ENCODE results near the gene BMAL2.

Gene BMAL2

GRCh38 chr12:27332714-27333402, at the start of gene BMAL2:
TSS of gene BMAL2 (plus strand) at chr12:27332836. CDS start at chr12:27333073, 237 bp downstream.
- peak; percentile 20 to 57 for DNase-seq (ENCODE audit: low spot score in 2 of 2)
- peak; percentile 58 for ATAC-seq (ENCODE audit: low read depth)
- peaks cover 20% of the 10 kb centered on the region for H3K4me1 Mint-ChIP-seq
- H3K27ac Mint-ChIP-seq = peak within 1 kb of the TSS; percentile 87
- H3K27me3 Mint-ChIP-seq = peaks cover 15% of the 10 kb centered on the region
- no peaks in the 10 kb centered on the region for H3K36me3 Mint-ChIP-seq
- peak within 1 kb of the TSS; percentile 96 for H3K4me3 Mint-ChIP-seq
- H3K9me3 Mint-ChIP-seq = no peaks in the 10 kb centered on the region

- Mint-ChIP-seq H3K27me3 (no peaks in the 10 kb centered on the region), H3K27ac (no peak overlapping the region), H3K9me3 (no peaks in the 10 kb centered on the region), H3K4me1 (peaks cover 14% of the 10 kb centered on the region), H3K36me3 (peaks cover 8% of the 10 kb centered on the region), H3K4me3 (no peak overlapping the region)
- no peak for DNase-seq (ENCODE audit: low spot score in 2 of 2)
- no peak for ATAC-seq (ENCODE audit: low read depth)
Measured at GRCh38 chr12:27284021-27284420, 48.6 kb upstream of the BMAL2 start.

GRCh38 chr12:27284751-27285150, 47.9 kb upstream of the BMAL2 start:
- Mint-ChIP-seq H3K27ac (no peak overlapping the region), H3K27me3 (no peaks in the 10 kb centered on the region), H3K9me3 (no peaks in the 10 kb centered on the region), H3K4me1 (peaks cover 17% of the 10 kb centered on the region), H3K4me3 (no peak overlapping the region), H3K36me3 (peaks cover 8% of the 10 kb centered on the region)
- DNase-seq (ENCODE audit: low spot score in 2 of 2) (no peak), ATAC-seq (ENCODE audit: low read depth) (no peak)

GRCh38 chr12:27285403-27285802, 47.2 kb upstream of the BMAL2 start:
- no peaks in the 10 kb centered on the region for H3K27me3 Mint-ChIP-seq
- ATAC-seq (ENCODE audit: low read depth) (no peak), DNase-seq (ENCODE audit: low spot score in 2 of 2) (no peak)
- H3K4me1 Mint-ChIP-seq = peaks cover 21% of the 10 kb centered on the region
- H3K4me3 Mint-ChIP-seq = no peak overlapping the region
- no peak overlapping the region for H3K27ac Mint-ChIP-seq
- no peaks in the 10 kb centered on the region for H3K9me3 Mint-ChIP-seq
- H3K36me3 Mint-ChIP-seq = peaks cover 8% of the 10 kb centered on the region

- Mint-ChIP-seq H3K36me3 (peaks cover 9% of the 10 kb centered on the region), H3K27me3 (no peaks in the 10 kb centered on the region), H3K4me3 (no peak overlapping the region), H3K9me3 (no peaks in the 10 kb centered on the region), H3K4me1 (peaks cover 29% of the 10 kb centered on the region), H3K27ac (no peak overlapping the region)
- ATAC-seq (ENCODE audit: low read depth) = no peak
- DNase-seq (ENCODE audit: low spot score in 2 of 2) = no peak
Measured at GRCh38 chr12:27289414-27289813, 43.2 kb upstream of the BMAL2 start.

GRCh38 chr12:27290501-27291168, 42.0 kb upstream of the BMAL2 start:
- Mint-ChIP-seq H3K4me1 (peaks cover 27% of the 10 kb centered on the region), H3K27me3 (no peaks in the 10 kb centered on the region), H3K27ac (peak overlapping the region; percentile 24), H3K36me3 (peaks cover 9% of the 10 kb centered on the region), H3K4me3 (no peak overlapping the region), H3K9me3 (no peaks in the 10 kb centered on the region)
- no peak for DNase-seq (ENCODE audit: low spot score in 2 of 2)
- no peak for ATAC-seq (ENCODE audit: low read depth)

- DNase-seq (ENCODE audit: low spot score in 2 of 2) = no peak
- H3K36me3 Mint-ChIP-seq = peaks cover 9% of the 10 kb centered on the region
- H3K4me3 Mint-ChIP-seq = no peak overlapping the region
- no peak for ATAC-seq (ENCODE audit: low read depth)
- no peaks in the 10 kb centered on the region for H3K27me3 Mint-ChIP-seq
- peaks cover 29% of the 10 kb centered on the region for H3K4me1 Mint-ChIP-seq
- no peak overlapping the region for H3K27ac Mint-ChIP-seq
- no peaks in the 10 kb centered on the region for H3K9me3 Mint-ChIP-seq
Measured at GRCh38 chr12:27291862-27292261, 40.8 kb upstream of the BMAL2 start.

GRCh38 chr12:27292718-27293117, 39.9 kb upstream of the BMAL2 start:
- Mint-ChIP-seq H3K36me3 (peaks cover 9% of the 10 kb centered on the region), H3K27me3 (no peaks in the 10 kb centered on the region), H3K27ac (no peak overlapping the region), H3K9me3 (no peaks in the 10 kb centered on the region), H3K4me3 (no peak overlapping the region), H3K4me1 (peaks cover 27% of the 10 kb centered on the region)
- ATAC-seq (ENCODE audit: low read depth) = no peak
- DNase-seq (ENCODE audit: low spot score in 2 of 2) = no peak

- no peak for DNase-seq (ENCODE audit: low spot score in 2 of 2)
- H3K27me3 Mint-ChIP-seq = no peaks in the 10 kb centered on the region
- peak overlapping the region; percentile 31 for H3K27ac Mint-ChIP-seq
- H3K9me3 Mint-ChIP-seq = no peaks in the 10 kb centered on the region
- no peak overlapping the region for H3K4me3 Mint-ChIP-seq
- peaks cover 14% of the 10 kb centered on the region for H3K36me3 Mint-ChIP-seq
- no peak for ATAC-seq (ENCODE audit: low read depth)
- peaks cover 26% of the 10 kb centered on the region for H3K4me1 Mint-ChIP-seq
Measured at GRCh38 chr12:27293463-27293862, 39.2 kb upstream of the BMAL2 start.

GRCh38 chr12:27296674-27297073, 36.0 kb upstream of the BMAL2 start:
- peaks cover 10% of the 10 kb centered on the region for H3K4me1 Mint-ChIP-seq
- H3K4me3 Mint-ChIP-seq = no peak overlapping the region
- ATAC-seq (ENCODE audit: low read depth) = no peak
- no peaks in the 10 kb centered on the region for H3K27me3 Mint-ChIP-seq
- no peak for DNase-seq (ENCODE audit: low spot score in 2 of 2)
- H3K9me3 Mint-ChIP-seq = no peaks in the 10 kb centered on the region
- peaks cover 23% of the 10 kb centered on the region for H3K36me3 Mint-ChIP-seq
- H3K27ac Mint-ChIP-seq = no peak overlapping the region

- no peak overlapping the region for H3K4me3 Mint-ChIP-seq
- peaks cover 10% of the 10 kb centered on the region for H3K4me1 Mint-ChIP-seq
- H3K36me3 Mint-ChIP-seq = peaks cover 23% of the 10 kb centered on the region
- no peak overlapping the region for H3K27ac Mint-ChIP-seq
- ATAC-seq (ENCODE audit: low read depth) (no peak), DNase-seq (ENCODE audit: low spot score in 2 of 2) (no peak)
- H3K9me3 Mint-ChIP-seq = no peaks in the 10 kb centered on the region
- no peaks in the 10 kb centered on the region for H3K27me3 Mint-ChIP-seq
Measured at GRCh38 chr12:27297566-27297965, 35.1 kb upstream of the BMAL2 start.

- DNase-seq (ENCODE audit: low spot score in 2 of 2) (no peak), ATAC-seq (ENCODE audit: low read depth) (no peak)
- Mint-ChIP-seq H3K4me1 (peaks cover 6% of the 10 kb centered on the region), H3K27ac (peak overlapping the region; percentile 51), H3K9me3 (no peaks in the 10 kb centered on the region), H3K27me3 (no peaks in the 10 kb centered on the region), H3K36me3 (peaks cover 22% of the 10 kb centered on the region), H3K4me3 (no peak overlapping the region)
Measured at GRCh38 chr12:27299102-27299501, 33.5 kb upstream of the BMAL2 start.

- no peaks in the 10 kb centered on the region for H3K9me3 Mint-ChIP-seq
- H3K27me3 Mint-ChIP-seq = no peaks in the 10 kb centered on the region
- DNase-seq (ENCODE audit: low spot score in 2 of 2) = no peak
- no peak overlapping the region for H3K4me3 Mint-ChIP-seq
- no peak for ATAC-seq (ENCODE audit: low read depth)
- H3K36me3 Mint-ChIP-seq = peaks cover 22% of the 10 kb centered on the region
- H3K4me1 Mint-ChIP-seq = peaks cover 3% of the 10 kb centered on the region
- no peak overlapping the region for H3K27ac Mint-ChIP-seq
Measured at GRCh38 chr12:27300226-27300625, 32.4 kb upstream of the BMAL2 start.

- no peak for ATAC-seq (ENCODE audit: low read depth)
- Mint-ChIP-seq H3K36me3 (peaks cover 13% of the 10 kb centered on the region), H3K4me1 (no peaks in the 10 kb centered on the region), H3K27ac (peak overlapping the region; percentile 3), H3K4me3 (no peak overlapping the region), H3K9me3 (no peaks in the 10 kb centered on the region), H3K27me3 (no peaks in the 10 kb centered on the region)
- DNase-seq (ENCODE audit: low spot score in 2 of 2) = no peak
Measured at GRCh38 chr12:27303139-27304111, 29.2 kb upstream of the BMAL2 start.

Data from memory B cell (primary cell).